Right lung (tissue), 10 donors: ENCODE measurements around the gene COL4A2. TPM values are rescaled to one million over a fixed set of nuclear protein-coding genes. Genes with fewer than 3 reads are reported as not detected.

Experiments
- DNase-seq, 2 donors: peaks; one replicate each; pipeline ENCODE4 v3.0.0-alpha.2; 2013
- long read RNA-seq, 8 donors: transcript quantifications; one replicate each; lab custom pipeline, GENCODE V29; 2026
- polyA plus RNA-seq, 5 donors: library from polyadenylated mRNA; unstranded; fragments of 120-200 nt; gene quantifications; one replicate each; pipeline versions ENCODE4 v1.2.1 to v1.2.3, GENCODE V29; 2013; ENCODE audit warnings: inconsistent platforms in 1 of 5, low replicate concordance in 1 of 5; ENCODE audit not compliant: insufficient read length in 5 of 5, insufficient read depth in 1 of 5

The COL4A2 gene
- 100 to 1,000 TPM; 251 to 483 (median 304) TPM for polyA plus RNA-seq
- long read RNA-seq, donor 1, full-length matches to known transcripts: 170 of 638 reads
- long read RNA-seq, donor 1, partial matches to known transcripts: 468 of 638 reads
- long read RNA-seq, donor 1, other reads (novel, unspliced or antisense): 0 of 638 reads
- long read RNA-seq, donor 2, full-length matches to known transcripts: 77 of 112 reads
- long read RNA-seq, donor 2, partial matches to known transcripts: 35 of 112 reads
- long read RNA-seq, donor 2, other reads (novel, unspliced or antisense): 0 of 112 reads
- long read RNA-seq, donor 3, full-length matches to known transcripts: 177 of 305 reads
- long read RNA-seq, donor 3, partial matches to known transcripts: 110 of 305 reads
- long read RNA-seq, donor 3, other reads (novel, unspliced or antisense): 18 of 305 reads
- long read RNA-seq, donor 4, full-length matches to known transcripts: 130 of 229 reads
- long read RNA-seq, donor 4, partial matches to known transcripts: 99 of 229 reads
- long read RNA-seq, donor 4, other reads (novel, unspliced or antisense): 0 of 229 reads
- long read RNA-seq, donor 5, full-length matches to known transcripts: 106 of 203 reads
- long read RNA-seq, donor 5, partial matches to known transcripts: 97 of 203 reads
- long read RNA-seq, donor 5, other reads (novel, unspliced or antisense): 0 of 203 reads
- long read RNA-seq, donor 6, full-length matches to known transcripts: 182 of 358 reads
- long read RNA-seq, donor 6, partial matches to known transcripts: 176 of 358 reads
- long read RNA-seq, donor 6, other reads (novel, unspliced or antisense): 0 of 358 reads
- long read RNA-seq, donor 7, full-length matches to known transcripts: 86 of 231 reads
- long read RNA-seq, donor 7, partial matches to known transcripts: 126 of 231 reads
- long read RNA-seq, donor 7, other reads (novel, unspliced or antisense): 19 of 231 reads
- long read RNA-seq, donor 8, full-length matches to known transcripts: 50 of 57 reads
- long read RNA-seq, donor 8, partial matches to known transcripts: 7 of 57 reads
- long read RNA-seq, donor 8, other reads (novel, unspliced or antisense): 0 of 57 reads

DNA sequence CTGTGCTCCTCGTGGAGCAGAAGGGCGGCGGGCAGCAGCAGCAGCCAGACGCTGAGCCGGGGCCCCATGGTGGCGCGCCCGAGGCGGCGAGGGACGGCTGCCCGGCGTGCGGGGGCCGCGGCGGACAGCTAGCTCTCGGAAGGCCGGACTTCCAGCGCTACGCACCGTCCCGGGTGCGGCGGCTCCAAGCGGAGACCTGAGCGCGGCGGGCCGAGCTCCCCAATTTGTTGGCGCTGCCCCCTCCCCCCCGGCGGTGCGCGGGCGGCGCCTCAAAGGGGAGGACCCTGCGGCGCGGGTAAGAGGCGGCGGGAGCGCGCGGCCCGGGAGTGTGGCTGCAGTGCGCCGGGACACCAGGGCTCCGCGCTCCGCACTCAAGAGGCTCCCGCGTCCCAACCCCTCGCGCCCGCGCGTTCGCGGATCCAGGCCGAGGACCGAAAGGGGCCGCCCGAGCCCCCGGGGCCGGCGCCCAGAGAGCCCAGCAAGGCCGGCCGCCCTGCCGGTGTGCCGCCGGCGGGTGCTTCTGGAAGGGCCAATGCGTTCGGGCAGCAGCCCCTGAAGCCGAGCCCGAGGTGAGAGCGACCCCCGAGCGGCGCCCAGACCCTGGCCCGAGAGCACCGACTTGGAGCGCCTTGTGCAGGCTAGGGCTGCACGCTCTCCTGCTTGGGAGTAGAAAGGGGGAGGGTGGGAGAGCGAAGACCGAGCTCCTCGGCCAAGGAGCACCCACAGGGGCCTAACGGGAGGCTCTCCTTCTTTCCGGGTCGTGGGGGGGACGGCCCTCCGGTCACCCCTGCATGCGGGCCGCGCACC is at the start of gene COL4A2, which contains the start of gene COL4A1:
COL4A2 (plus strand) TSS at position 325 of the 807 bp plus-strand sequence. CDS start 620 bp downstream, outside the sequence.
COL4A1 (minus strand) TSS at position 198 of the 807 bp plus-strand sequence; CDS start at position 68, 130 bp downstream.
- DNase-seq: peak; percentile 87 to 89

DNA sequence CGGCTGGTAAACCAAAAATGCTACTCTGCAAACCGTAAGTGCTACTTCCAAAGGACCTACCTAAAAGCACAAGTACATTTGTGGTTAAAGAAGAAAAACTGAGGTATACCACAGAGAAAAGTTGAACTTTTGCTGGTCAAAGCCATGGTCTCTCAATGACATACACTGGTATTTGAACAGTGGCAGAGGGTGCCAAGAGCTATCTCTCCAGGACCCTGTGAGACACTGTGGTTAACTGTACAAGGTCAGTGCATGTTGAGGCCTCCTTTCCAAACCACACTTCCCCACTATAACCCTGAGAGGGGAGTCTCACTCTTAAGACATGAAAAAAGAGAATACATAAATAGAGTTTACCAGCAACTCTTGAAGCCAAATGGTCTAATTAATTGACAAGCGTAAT is 49.7 kb upstream of the COL4A2 start:
- DNase-seq: no peak

DNA sequence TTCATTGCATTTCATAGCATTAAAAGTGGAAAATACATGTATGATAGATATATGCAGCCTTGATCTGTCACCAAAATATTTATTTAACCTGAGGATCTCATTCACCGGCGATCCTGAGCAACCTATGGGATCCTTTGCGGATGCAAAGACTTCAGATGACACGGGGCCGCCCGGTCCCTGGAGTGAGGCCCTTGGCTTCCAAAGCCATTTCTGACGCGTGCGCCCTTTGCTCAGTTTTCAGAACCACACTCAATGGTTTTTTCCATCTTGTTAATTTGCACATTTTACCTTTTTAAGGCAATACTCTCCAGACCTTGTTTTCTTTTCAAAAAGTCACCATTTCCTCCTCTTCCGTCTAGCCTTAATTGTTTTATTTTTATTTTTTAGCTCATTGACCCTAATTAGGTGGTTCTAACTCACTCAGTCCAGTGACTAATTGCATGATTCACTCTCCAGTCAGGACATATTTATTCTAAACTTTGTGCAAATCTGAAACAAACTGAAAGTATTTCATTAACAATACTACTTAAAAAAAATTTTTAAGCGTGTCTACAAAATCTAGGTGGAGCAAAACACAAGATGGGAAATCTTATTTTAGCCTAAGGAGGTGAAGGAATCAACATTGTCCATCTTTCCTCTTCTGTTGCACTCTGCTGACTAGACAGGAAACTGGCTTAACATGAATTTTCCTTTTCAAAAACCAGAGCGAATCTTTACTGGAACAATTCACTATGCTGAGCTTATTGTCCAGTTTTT is 48.0 kb upstream of the COL4A2 start:
- DNase-seq: no peak

DNA sequence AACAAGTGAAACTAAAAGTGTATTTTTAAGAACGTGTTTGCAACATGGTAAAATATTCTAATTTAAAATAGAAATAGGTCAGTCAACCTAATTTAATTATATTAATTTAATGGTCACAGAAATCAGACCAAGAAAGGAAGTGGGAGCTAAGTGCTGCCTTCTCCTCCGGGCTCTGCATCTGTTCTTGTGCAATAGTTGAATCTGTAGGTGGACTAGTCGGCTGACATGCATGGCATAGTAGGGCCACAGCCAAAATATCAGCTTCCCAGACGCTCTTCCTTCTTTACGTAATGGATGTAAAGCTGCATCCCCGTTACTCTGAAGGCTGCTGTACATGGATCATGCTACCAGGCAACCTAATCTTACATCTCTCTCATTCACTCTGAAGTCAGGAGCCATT is 47.4 kb upstream of the COL4A2 start:
- DNase-seq: no peak

DNA sequence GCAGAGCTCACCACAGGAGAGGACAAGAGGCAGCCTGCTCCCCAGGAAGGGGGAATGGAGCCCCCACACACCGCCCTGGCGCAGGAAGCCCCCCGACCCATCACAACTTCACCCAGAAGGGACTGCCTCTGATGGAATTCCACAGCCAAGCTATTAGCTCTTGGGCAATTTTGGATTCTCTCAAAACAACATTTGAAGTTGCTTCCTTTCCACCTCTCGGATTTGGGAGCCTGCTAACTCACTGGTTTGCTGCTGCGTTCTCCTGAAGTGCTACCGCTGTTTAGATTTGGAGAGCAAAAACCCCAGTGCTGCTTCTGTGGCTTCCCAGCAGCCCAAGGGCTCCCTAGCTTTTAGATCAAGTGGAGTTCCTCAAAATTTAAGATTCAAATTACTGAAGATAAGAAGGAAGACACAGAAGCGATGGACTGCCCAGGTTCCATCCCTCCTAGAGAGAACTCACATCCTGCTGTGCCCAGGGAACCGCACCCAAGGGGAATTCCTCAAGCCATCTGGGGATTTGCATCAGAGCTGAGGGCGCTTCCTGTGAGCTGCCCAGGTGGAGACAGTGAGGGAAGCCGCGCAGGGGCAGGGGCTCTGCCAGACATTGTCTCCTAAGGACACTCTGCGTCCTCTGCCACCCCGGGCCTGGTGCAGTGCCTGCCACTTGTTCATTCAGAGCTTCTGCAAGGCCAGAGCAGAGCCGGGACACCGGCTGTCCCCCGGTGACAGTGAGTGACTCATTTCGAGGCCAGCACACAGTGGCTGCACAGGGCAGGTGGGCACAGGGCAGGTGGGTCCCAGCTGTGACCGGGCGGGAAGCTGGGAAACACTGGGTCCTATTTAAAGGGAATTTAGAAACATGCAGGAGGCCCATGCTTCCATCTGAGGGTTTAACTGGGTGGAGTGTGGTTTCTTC is 45.7 kb upstream of the COL4A2 start:
- no peak for DNase-seq

DNA sequence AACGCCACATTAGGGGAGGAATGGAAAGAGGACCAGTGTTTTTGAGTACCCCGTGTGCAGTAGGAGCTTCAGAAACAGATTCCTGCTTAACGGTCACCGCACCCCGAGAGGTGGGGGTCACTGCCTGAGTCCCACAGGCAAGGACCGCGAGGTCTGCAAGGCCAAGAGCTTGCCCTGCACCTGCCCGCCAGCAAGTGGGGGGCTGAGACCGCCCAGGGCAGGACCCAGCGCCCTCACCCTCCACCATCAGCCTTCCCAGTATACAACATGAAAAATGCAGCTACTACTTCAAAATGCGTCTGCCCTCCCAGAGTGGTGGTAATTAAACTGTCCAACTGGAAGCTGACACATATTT is 45.0 kb upstream of the COL4A2 start:
- DNase-seq: no peak

DNA sequence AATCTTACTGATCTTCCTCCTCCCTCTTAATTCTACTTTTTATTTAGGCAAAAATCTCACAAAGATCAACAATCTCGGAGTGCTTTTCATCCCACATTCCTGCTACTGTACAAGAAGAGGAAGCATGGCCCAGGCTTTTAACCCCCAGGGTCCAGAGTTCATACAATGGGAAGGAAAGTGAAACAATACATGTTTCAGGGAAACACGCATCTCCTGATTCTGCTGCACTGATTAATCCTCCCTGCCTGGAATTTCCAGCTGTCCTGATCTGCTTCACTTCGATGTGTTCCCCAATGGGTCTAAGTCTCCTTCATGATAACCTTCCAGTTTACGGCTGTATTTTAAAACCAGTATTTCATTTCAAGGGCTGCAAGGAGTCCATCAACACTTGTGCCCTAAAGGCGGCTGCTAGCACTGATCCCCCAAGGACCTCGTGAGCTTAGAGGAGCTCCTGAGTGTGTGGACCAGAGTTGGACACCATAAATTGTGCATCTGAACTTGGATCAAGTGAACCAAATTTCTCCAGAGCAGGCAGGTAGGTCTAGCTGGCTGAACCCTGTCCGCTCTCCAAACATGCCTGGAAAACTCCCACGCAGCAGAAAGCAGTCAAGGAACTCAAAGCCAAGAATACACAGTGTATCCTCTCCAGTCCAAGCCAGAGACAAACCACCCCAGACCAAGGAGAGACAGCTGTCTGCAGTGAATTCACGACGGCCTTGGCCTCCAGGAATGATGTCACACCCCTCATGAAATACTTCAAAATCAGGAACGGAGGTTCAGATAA is 44.4 kb upstream of the COL4A2 start:
- DNase-seq: no peak

DNA sequence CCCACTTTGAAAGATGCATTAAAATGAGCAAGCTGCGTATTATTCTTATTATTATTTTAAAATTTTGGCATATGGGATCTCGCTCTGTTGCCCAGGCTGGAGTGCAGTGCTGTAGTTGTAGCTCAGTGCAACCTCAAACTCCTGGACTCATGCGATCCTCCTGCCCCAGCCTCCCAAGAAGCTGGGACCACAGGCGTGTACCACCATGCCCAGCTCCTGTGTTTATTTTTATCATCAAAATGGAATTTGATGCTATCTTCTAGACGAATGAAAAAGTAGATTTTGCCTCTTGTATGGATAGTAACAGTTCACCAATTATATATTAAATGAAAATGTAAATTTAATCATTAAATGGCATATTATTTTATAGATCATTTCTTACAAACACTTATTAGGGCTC is 43.7 kb upstream of the COL4A2 start:
- no peak for DNase-seq

DNA sequence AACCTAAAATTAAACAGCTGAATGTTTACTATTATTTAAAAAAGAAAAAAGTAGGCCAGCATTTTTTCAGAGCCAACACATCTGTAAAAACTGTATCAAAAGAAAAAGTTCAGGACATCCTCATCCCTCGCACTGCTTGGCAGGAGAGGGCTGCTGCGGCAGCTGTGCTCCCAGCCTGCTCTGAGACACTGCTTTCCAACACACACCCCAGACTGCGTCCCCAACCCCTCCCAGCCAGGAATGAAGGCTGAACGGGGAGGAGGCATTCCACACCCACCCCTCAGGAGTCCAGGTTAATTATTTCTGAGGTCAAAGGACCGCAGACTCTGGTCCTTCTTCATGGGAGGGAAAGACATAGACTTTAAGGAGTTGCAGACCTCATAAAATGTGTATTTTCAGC is 43.2 kb upstream of the COL4A2 start:
- DNase-seq: no peak

DNA sequence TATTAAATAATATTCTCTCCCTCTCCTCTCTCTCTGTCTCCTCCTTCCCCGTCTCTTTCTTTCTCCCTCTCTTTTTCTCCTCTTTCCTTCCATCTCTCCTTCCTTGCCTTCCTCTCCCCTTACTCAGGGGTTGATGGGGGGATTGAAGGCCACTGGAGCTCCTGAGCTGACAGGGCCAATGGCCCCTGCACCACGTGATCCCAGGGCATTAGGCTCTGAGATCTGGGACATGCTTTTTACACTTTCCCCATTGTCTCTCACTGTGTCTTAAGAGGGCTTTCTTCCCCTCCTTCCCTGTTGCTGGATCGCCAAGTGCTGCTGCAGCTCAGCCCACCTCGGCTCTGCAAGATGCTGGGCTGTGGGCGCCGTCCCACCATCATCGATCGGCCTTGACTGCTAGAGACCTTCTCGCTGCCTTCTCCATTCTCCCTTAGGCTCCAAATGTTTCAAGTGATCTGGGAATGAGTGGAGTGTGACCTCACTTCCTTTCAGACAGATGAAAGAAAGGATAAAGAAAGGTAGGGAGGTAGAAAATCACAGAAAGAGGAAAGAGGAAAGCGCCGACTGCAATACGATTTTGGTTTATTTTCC is 42.3 kb upstream of the COL4A2 start:
- no peak for DNase-seq

DNA sequence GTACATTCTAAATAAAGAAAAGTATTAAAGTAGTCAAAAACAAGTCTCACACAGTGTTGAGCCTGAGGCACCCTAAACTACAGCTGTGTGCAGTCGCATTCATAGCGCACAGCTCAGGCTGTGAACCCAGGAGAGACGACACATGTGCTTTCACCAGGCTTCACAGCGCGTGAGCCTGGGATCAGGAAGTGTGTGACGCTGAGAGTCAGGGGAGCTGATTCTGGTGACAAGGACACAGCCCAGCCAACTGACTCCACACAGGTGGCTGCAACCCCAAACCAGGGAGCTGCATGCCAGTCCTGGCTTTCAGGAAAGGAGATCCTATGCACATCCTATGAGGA is 41.8 kb upstream of the COL4A2 start:
- no peak for DNase-seq

DNA sequence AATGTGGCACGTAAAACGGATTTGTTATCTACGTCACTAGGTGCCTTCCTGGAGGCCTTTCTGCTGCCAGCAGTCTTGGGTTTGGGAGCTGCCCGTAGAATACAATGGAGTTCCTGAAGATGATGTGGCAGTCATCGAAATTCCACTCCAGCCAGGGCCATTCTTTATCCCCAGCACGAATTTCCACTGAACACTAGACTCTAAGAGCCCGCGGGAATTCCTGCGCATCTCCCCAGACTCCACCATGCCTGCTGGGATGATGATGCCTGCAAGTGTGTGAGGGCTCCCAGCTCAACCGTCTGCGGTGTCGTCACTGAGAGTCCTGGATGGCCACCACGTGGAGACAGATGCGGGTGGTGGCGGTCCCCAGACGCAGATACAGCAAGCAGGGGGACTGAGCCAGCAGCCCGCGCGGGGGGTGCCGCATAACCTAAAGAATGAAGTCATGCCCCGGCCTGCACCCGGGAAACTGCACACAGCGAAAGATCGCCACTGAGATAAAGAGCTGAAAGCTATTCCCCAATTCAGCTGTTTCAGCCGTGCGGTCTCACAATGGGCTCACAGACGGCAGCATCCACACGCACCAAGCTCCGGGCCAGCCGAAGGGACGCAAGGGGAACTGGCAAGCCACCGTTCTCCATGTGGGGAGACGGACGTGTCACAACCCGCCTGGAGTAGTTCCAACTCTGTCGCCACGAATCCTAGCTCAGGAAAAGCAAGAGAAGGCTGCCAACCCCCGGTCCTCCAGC is 41.2 kb upstream of the COL4A2 start:
- DNase-seq: peak in 1 of 2 donors; percentile 60

DNA sequence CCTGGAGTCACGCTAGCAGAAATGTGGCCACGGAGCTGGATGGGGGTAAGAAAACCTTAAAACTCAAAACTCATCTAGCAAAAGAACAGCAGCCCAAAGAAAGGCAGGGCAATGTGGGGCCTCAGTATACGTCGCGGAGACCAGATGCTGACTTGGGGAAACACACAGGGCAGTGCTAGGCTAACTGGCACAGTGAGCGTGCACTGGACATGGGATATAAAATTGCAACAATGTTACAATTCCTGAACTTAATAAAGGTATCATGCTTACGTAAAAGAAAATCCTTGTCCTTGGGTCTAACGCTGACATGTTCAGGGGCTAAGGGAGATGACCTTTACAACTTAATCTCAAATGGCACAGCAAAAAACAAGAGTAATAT is 40.7 kb upstream of the COL4A2 start:
- no peak for DNase-seq

DNA sequence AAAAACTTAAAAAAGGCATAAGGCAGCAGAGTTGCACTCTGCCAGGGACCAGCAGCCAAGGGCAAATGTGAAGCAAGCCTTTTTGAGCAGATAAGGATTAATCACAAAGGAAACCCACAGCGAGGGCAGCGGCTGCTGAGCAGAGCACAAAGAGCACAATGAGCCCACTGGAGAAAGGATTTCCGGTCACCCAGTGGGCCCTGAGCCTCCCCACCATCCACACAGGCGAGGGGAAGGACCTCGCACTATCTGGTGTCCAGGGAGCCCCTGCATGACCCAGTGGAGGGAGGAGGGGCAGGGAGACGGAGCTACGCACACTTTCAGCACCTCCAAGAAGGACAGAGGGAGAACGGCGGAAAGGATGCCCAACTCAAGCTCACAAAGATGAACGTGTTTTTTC is 40.1 kb upstream of the COL4A2 start:
- no peak for DNase-seq

DNA sequence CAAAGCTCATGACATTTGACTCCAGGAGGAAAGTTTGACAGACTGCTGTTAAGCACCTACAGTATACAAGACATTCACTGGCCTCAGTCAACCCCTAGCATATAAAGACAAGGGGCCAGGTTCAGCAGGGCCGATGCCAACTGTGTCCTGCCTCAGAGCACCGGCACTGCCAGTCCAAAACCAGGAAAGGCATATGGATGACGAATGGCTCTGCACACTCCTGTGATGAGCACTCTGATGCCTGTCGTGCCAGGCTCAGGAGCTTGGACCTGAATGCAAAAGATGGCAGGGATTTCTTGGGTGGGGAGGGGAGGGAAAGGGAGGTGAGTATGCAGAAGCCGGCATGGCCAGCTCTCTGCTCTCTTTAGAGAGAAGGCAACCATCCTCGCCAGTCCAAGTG is 39.0 kb upstream of the COL4A2 start:
- DNase-seq: no peak

DNA sequence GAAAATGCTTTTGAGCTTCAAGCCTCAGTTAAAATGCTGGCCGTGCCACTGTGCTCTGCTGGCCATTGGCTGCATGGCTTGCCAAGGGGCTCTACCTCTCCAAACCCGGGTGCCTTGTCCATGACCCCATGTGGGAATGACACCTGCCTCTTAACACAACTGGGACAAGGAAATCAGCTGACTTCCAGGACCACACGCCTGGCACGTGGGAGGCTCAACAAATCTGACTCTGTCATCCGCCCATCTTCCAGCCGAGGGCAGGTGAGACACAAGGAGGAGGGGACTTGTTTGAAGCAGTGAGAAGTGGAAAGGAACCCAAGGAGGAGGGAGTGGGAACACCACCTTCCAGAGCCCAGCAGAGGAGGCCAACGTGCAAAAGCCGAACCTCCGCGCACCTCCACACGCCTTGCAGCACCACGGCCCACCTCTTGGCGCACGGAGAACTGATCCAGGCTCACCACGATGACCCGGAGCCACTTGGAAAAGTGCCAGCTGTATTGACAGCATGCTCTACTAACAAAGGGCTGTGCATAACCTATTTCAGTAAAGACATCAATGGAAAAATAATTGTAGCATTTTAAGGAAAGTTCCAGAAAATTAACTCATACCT is 38.4 kb upstream of the COL4A2 start:
- DNase-seq: no peak

DNA sequence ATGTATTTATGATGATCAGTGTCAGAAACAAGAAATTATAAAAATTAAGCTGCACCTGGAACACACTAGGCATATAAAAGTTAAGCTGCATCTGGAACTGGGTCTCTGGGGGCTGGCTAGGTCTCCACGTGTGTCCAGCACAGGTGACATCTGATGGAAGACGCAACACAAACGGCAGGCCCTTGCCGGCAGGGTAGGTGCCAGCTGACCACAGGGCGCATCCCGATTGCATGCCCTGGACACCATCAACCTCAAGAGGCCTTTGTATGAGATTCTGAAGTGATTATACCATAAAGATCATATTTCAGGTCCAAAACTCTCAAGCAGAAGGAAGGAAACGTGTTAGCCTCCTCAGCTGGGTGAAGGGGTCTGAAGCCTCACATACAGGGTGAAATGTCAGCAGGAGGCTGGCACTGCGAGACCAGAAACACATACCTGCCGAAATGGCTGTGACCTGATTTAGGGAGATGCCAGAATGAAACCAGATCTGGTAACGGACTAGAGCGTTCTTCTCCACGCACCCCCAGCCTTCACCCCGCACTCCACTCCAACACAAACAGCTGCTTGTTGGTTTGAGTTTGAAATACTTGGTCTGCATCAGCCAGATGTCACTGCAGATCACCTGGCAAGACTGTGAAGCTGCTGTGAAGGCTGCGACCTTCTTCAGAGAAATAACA is 37.4 kb upstream of the COL4A2 start:
- no peak for DNase-seq
